Suprapubic skin (tissue), 4 donors: Measurements from ENCODE around the gene IDI2. TPM values are rescaled to one million over a fixed set of nuclear protein-coding genes. Genes with fewer than 3 reads are reported as not detected.

Source experiments
- DNase-seq, 2 donors: peaks; one replicate each; pipeline ENCODE4 v3.0.0-alpha.2; 2019; ENCODE audit warnings: low spot score in 2 of 2
- H3K27ac ChIP-seq: fragments of 200-600 bp; sonication (generic); one replicate; pipeline ENCODE4 v1.5.1; 2019
- H3K27me3 ChIP-seq: fragments of 200-600 bp; sonication (generic); one replicate; pipeline ENCODE4 v1.5.1; 2019
- H3K36me3 ChIP-seq: fragments of 200-600 bp; sonication (generic); one replicate; pipeline ENCODE4 v1.5.1; 2019
- H3K4me1 ChIP-seq: fragments of 200-600 bp; sonication (generic); one replicate; pipeline ENCODE4 v1.5.1; 2019
- H3K4me3 ChIP-seq: fragments of 200-600 bp; sonication (generic); one replicate; pipeline ENCODE4 v1.5.1; 2019; ENCODE audit warnings: mild to moderate bottlenecking
- H3K9me3 ChIP-seq: fragments of 200-600 bp; sonication (generic); one replicate; pipeline ENCODE4 v1.5.1; 2019
- EP300 ChIP-seq: sonication (generic); formaldehyde crosslinking; IDR thresholded peaks from one replicate; pipeline ENCODE4 v1.6.1; 2017; ENCODE audit warnings: antibody characterized with exemption
- POLR2A ChIP-seq, 2 donors: fragments of 450-650 bp; IDR thresholded peaks; one replicate each; pipeline ENCODE4 v1.6.1; 2017; ENCODE audit warnings: antibody characterized with exemption in 2 of 2, mild to moderate bottlenecking in 2 of 2, moderate library complexity in 2 of 2
- POLR2AphosphoS5 ChIP-seq, 3 donors: sonication (generic); formaldehyde crosslinking; IDR thresholded peaks; one replicate each; pipeline ENCODE4 v1.6.1; 2017; ENCODE audit warnings: antibody characterized with exemption in 3 of 3
- WGBS: methylation state at CpG from one replicate; pipeline ENCODE4 v1.1.5; 2018; 5-methylcytosine and 5-hydroxymethylcytosine counted together
- total RNA-seq, 4 donors: library from RNA; depleted of rRNA; stranded (reverse); fragments of >200 nt; gene quantifications; one replicate each; pipeline ENCODE4 v1.1.0, GENCODE V29; 2016
- TF ChIP-seq, protein P1 (sequence below), 2 donors: fragments of 200-600 bp in 1 of 2; fragments of 450-650 bp in 1 of 2; sonication (generic) in 1 of 2; IDR thresholded peaks; one replicate each; pipeline ENCODE4 v1.5.1; 2016 to 2019; ENCODE audit warnings: antibody characterized with exemption in 2 of 2, mild to moderate bottlenecking in 1 of 2, moderate library complexity in 1 of 2

IDI2 gene
- total RNA-seq, 4 donors from 2014 or later: not detected

DNA sequence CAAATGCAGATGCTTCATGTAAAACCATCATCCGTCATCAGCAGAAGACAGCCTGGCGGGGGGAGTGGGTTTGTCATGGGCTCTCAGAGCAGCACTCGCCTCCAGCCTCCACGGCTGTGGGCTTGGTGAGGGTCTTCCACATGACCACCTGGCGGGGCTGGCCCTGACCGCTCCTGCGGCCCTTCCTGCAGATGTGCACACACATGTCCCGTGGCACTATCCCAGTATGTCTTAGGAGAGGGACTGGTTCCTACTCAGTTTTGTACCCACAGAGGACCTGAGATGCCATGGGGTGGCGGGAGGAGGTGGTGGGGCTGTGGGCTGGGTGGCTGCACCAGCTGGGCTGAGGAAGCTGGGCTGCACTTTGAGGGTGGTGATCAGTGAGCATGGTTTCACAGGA lies 4.7 kb downstream of the IDI2 start:
- Histone ChIP-seq H3K27me3 (no peaks in the 10 kb centered on the region), H3K4me3 (no peak overlapping the region), H3K27ac (no peak overlapping the region), H3K36me3 (peaks cover 41% of the 10 kb centered on the region), H3K9me3 (no peaks in the 10 kb centered on the region), H3K4me1 (no peaks in the 10 kb centered on the region)
- no peak for DNase-seq
- whole genome bisulfite sequencing: 94% methylated on average over 8 of the region's 9 CpGs
- TF ChIP-seq, protein P1, sequence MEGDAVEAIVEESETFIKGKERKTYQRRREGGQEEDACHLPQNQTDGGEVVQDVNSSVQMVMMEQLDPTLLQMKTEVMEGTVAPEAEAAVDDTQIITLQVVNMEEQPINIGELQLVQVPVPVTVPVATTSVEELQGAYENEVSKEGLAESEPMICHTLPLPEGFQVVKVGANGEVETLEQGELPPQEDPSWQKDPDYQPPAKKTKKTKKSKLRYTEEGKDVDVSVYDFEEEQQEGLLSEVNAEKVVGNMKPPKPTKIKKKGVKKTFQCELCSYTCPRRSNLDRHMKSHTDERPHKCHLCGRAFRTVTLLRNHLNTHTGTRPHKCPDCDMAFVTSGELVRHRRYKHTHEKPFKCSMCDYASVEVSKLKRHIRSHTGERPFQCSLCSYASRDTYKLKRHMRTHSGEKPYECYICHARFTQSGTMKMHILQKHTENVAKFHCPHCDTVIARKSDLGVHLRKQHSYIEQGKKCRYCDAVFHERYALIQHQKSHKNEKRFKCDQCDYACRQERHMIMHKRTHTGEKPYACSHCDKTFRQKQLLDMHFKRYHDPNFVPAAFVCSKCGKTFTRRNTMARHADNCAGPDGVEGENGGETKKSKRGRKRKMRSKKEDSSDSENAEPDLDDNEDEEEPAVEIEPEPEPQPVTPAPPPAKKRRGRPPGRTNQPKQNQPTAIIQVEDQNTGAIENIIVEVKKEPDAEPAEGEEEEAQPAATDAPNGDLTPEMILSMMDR (IDR thresholded peaks at IDR 0.05): no peak
- TF ChIP-seq POLR2A (IDR thresholded peaks at IDR 0.05): no peak
- no peak for TF ChIP-seq EP300
- no peak for TF ChIP-seq POLR2AphosphoS5 (IDR thresholded peaks at IDR 0.05)

DNA sequence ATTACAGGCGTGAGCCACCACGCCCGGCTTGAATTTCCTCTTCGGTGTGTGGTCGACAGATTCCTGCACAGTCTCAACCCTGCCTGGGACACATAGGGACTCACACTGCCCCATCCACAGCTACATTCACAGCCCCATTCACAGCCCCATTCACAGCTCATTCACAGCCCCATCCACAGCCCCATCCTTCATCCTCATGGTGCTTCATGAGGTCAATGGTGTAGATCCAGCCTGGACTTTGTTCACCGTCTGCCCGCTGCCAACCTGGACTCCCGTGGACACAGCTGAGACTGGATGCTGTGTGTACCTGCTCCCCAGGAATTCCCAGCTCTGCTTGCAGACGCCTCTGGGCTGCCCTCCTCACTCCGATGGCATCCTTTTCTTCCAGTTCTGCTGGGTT lies 5.2 kb downstream of the IDI2 start:
- no peak overlapping the region for H3K4me3 ChIP-seq
- DNase-seq: no peak
- H3K4me1 ChIP-seq: no peaks in the 10 kb centered on the region
- no peak overlapping the region for H3K27ac ChIP-seq
- H3K9me3 ChIP-seq: no peaks in the 10 kb centered on the region
- H3K36me3 ChIP-seq: peaks cover 45% of the 10 kb centered on the region
- 91% methylated on average over 10 of the region's 10 CpGs for WGBS
- TF ChIP-seq, protein P1 (IDR thresholded peaks at IDR 0.05): no peak
- no peak for TF ChIP-seq EP300
- TF ChIP-seq POLR2A (IDR thresholded peaks at IDR 0.05): no peak
- TF ChIP-seq POLR2AphosphoS5 (IDR thresholded peaks at IDR 0.05): no peak
- H3K27me3 ChIP-seq: no peaks in the 10 kb centered on the region

DNA sequence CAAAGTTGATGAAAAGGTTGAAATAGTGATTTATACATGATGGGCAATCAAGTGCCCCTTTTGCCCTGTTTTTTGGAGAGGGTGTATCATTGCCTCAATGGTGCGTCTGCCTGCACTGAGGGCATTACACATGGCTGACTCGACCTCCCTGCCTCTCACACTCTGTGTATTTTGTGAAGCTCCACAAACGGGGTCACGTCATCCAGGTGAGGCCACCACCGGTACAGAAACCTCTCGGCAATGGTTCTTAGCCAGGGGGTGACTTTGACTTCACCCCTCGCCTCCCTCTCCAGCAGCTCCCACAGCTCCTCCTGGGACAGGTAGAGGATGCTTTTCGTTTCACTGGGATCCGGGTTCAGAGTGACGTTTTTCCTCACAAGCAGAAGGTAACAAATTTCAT lies 6.3 kb downstream of the IDI2 start:
- 94% methylated on average over 10 of the region's 10 CpGs for WGBS
- DNase-seq: no peak
- no peak overlapping the region for H3K4me3 ChIP-seq
- no peaks in the 10 kb centered on the region for H3K27me3 ChIP-seq
- H3K27ac ChIP-seq: no peak overlapping the region
- no peaks in the 10 kb centered on the region for H3K9me3 ChIP-seq
- TF ChIP-seq EP300: no peak
- TF ChIP-seq, protein P1 (IDR thresholded peaks at IDR 0.05): no peak
- no peak for TF ChIP-seq POLR2AphosphoS5 (IDR thresholded peaks at IDR 0.05)
- TF ChIP-seq POLR2A (IDR thresholded peaks at IDR 0.05): no peak
- H3K36me3 ChIP-seq: peaks cover 53% of the 10 kb centered on the region
- H3K4me1 ChIP-seq: no peaks in the 10 kb centered on the region

DNA sequence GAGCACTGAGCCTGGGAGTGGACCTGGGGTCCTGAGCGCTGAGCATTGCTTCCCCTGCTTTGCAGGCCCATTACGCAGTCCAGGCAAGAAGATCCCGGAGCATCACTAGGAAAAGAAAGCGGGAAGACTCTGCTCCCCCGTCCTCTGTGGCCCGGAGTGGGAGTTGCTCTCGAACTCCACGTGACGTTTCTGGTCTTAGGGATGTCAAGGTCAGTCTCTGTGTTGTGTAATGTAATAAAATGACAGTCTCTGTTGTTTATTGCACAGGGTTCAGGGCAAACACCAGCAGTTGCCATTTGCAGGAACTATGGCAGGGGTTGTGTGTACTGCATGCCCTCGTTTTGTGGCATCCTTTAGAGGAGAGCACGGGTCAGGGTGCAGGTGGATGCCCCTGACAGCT lies 10.0 kb downstream of the IDI2 start:
- no peaks in the 10 kb centered on the region for H3K9me3 ChIP-seq
- no peaks in the 10 kb centered on the region for H3K27me3 ChIP-seq
- H3K4me3 ChIP-seq: no peak overlapping the region
- WGBS: 94% methylated on average over 7 of the region's 11 CpGs
- H3K4me1 ChIP-seq: no peaks in the 10 kb centered on the region
- no peak overlapping the region for H3K27ac ChIP-seq
- DNase-seq: no peak
- TF ChIP-seq POLR2A (IDR thresholded peaks at IDR 0.05) (no peak), POLR2AphosphoS5 (IDR thresholded peaks at IDR 0.05) (no peak), EP300 (no peak)
- TF ChIP-seq, protein P1 (IDR thresholded peaks at IDR 0.05): no peak
- peaks cover 90% of the 10 kb centered on the region for H3K36me3 ChIP-seq

DNA sequence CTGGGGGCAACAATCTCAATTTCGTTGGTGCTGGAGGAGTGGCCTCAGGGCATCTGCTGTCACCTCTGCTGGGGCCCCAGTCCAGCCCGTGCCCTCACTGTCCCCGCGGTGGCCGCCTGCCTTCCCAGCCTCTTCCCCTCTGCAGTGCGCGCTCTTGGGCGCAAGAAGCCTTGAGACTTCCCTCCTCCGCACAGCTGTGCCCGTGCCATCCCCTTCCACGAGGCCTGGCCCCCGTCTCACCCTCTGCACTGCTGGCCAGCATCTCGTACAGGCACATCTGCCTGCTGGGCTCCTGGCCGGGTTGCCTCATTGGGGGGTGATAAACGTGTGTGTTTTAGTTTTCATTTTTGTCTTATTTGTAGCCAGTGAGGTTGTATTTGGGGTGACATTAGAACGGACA lies 14.0 kb downstream of the IDI2 start:
- Histone ChIP-seq H3K4me3 (no peak overlapping the region), H3K27ac (no peak overlapping the region), H3K27me3 (no peaks in the 10 kb centered on the region), H3K9me3 (no peaks in the 10 kb centered on the region), H3K4me1 (no peaks in the 10 kb centered on the region), H3K36me3 (peaks cover 96% of the 10 kb centered on the region)
- no peak for TF ChIP-seq POLR2A (IDR thresholded peaks at IDR 0.05)
- TF ChIP-seq, protein P1 (IDR thresholded peaks at IDR 0.05): no peak
- no peak for TF ChIP-seq POLR2AphosphoS5 (IDR thresholded peaks at IDR 0.05)
- no peak for TF ChIP-seq EP300
- no peak for DNase-seq
- 95% methylated on average over 16 of the region's 16 CpGs for WGBS
